ENCODE measurements around the gene E2F4. TPM values are rescaled to one million over a fixed set of nuclear protein-coding genes. Genes with fewer than 3 reads are reported as not detected.

E2F4 gene
- total RNA-seq, 1 donor from 2014 or later = 47.1 TPM

- no peak for TF ChIP-seq CTCF (IDR thresholded peaks at IDR 0.05; ENCODE audit: insufficient read depth, low read length, severe bottlenecking)
- FAIRE-seq (no peak), DNase-seq (ENCODE audit: low read depth) (no peak)
- H3K27me3 ChIP-seq (ENCODE audit: control insufficient read depth, insufficient read depth, low read length) = no peaks in the 10 kb centered on the region
- peaks cover 21% of the 10 kb centered on the region for H3K36me3 ChIP-seq (ENCODE audit: control insufficient read depth, insufficient read depth, low read length)
- no peak overlapping the region for H3K4me3 ChIP-seq (ENCODE audit: low read depth, low read length)
Measured at GRCh38 chr16:67238278-67238575, 46.3 kb downstream of the E2F4 start.

DNA sequence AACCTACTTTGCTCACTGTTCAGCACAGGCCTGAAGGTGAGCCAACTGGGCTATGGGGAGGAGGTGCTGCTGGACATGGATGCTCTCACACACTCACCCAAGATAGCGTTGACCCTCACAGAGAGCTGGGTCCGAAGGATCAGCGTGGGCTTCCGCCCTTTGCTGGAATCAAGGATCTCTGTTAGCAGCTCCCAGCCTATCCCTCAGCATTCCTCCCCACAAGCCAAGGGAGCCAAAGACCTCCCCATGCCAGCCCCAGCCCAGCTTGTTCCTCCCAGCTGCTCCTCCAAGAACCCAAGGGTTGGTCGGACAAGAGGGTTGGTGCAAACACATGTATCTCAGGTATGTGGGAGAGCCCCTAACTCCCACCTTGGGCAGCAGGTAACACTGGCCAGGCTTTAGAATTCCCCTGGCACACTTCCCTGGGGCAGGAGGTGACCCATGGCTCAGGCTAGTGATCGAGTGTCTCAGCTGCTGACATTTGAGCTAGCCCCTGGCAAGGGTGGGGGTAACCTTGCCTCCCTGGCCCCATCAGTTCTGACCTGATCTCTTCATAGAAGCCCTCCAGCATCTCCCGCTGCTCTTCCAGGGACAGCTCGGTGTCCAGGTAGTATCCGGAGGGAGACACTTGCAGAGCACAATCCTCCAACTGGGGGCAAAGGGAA is 47.0 kb downstream of the E2F4 start:
- no peaks in the 10 kb centered on the region for H3K27me3 ChIP-seq (ENCODE audit: control insufficient read depth, insufficient read depth, low read length)
- H3K4me3 ChIP-seq (ENCODE audit: low read depth, low read length) = no peak overlapping the region
- no peak for FAIRE-seq
- no peak for DNase-seq (ENCODE audit: low read depth)
- peaks cover 18% of the 10 kb centered on the region for H3K36me3 ChIP-seq (ENCODE audit: control insufficient read depth, insufficient read depth, low read length)
- TF ChIP-seq CTCF (IDR thresholded peaks at IDR 0.05; ENCODE audit: insufficient read depth, low read length, severe bottlenecking) = no peak

DNA sequence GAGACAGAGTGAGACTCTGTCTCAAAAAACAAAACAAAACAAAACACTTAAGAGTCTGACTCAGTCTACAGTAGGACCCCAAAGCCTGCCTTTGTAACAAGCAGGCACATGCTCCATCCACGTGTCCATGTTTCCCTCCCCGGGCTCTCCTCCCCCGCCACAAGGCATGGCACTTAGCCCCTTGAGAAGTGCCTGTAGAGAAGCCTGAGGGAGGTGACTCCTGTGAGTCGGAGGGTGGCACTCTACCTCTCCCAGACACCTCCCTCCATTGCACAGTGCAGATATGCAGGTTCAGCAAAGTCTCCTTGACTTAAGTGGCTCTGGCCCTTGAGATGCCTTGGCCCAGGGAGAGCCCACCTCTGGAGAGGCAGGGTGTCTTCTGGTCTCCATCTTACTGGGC is 48.6 kb downstream of the E2F4 start:
- no peak for TF ChIP-seq CTCF (IDR thresholded peaks at IDR 0.05; ENCODE audit: insufficient read depth, low read length, severe bottlenecking)
- DNase-seq (ENCODE audit: low read depth) = peak; percentile 83
- FAIRE-seq = no peak

DNA sequence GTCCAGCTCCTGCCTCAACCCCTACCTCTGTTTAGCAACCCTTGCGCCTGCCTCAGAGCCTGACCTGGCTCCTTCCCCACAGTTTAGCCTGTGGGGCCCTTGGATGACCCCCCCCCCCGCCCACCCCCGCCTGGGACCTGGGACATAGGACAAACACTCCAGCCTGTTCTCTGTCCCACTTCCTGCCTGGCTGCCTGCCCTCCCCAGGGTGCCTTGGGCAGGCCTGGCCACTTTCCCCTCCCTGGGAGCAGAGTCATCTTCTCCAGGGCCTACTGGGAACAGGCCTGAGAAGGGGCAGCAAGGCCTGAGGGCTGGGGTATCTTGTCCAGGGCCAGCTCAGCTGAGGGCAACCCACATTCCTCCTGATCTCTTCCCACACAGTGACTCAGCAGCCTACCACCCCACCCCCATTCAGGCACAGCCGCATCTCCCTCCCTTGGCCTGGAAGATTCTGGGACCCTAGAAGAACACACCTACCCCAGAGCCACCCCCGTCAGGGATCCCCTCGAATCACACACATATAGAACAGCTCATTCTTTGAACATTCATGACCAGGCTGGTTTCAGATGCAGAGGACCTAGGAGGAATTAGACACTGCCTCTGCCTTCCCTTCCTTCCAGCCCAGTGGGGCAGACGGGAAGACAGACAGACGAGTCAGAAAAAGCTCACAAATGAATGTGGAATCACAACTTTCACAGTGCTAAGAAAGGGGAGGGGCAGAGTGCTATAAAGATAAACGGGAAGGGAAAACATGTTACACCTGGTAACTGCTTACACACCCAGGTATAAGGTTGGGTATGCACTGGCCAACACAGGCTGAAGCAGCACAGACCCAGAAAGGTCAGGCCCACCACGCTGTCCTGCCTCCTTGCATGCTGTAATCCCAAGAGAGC is 49.3 kb downstream of the E2F4 start:
- peaks cover 12% of the 10 kb centered on the region for H3K36me3 ChIP-seq (ENCODE audit: control insufficient read depth, insufficient read depth, low read length)
- no peak for TF ChIP-seq CTCF (IDR thresholded peaks at IDR 0.05; ENCODE audit: insufficient read depth, low read length, severe bottlenecking)
- no peak overlapping the region for H3K4me3 ChIP-seq (ENCODE audit: low read depth, low read length)
- FAIRE-seq = no peak
- peak; percentile 87 for DNase-seq (ENCODE audit: low read depth)
- H3K27me3 ChIP-seq (ENCODE audit: control insufficient read depth, insufficient read depth, low read length) = no peaks in the 10 kb centered on the region

More for the DNA sequence above, 48.6 kb downstream of the E2F4 start:
- H3K4me3 ChIP-seq (ENCODE audit: low read depth, low read length) = no peak overlapping the region
- H3K36me3 ChIP-seq (ENCODE audit: control insufficient read depth, insufficient read depth, low read length) = peaks cover 17% of the 10 kb centered on the region
- no peaks in the 10 kb centered on the region for H3K27me3 ChIP-seq (ENCODE audit: control insufficient read depth, insufficient read depth, low read length)

DNA sequence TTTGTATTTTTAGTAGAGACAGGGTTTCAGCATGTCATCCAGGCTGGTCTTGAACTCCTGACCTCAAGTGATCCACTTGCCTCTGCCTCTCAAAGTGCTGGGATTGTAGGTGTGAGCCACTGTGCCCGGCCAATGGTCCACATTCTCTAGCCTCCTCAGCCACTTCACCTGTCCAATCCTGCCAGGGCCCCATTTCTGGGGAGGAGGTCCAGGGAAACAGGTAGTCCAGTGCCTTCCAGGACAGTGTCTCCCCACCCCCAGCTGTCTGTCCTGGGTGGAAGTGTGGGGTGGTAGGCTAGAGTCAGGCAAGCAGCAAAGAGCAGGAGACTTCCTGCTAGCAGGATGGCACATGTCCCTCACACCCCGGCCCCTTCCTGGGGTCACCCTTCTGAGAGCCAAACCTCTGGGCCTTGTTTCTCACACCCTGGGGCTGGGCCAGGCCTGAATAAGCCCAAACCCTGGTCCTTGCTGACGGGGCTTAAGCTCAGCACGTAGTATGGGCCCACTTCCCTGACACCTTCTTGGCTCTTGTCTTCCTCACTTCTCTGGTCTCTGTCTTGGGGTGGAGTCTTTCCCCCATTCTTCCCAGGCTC is 50.3 kb downstream of the E2F4 start:
- H3K27me3 ChIP-seq (ENCODE audit: control insufficient read depth, insufficient read depth, low read length) = no peaks in the 10 kb centered on the region
- DNase-seq (ENCODE audit: low read depth) (no peak), FAIRE-seq (no peak)
- H3K4me3 ChIP-seq (ENCODE audit: low read depth, low read length) = no peak overlapping the region
- TF ChIP-seq CTCF (IDR thresholded peaks at IDR 0.05; ENCODE audit: insufficient read depth, low read length, severe bottlenecking) = no peak
- H3K36me3 ChIP-seq (ENCODE audit: control insufficient read depth, insufficient read depth, low read length) = peaks cover 7% of the 10 kb centered on the region
